IPS DF 4.7 (cell line): Measurements from ENCODE around the gene YARS1.

ENCODE experiments used
- DNase-seq: peaks from one replicate; pipeline ENCODE4 v3.0.0-alpha.2; 2013; ENCODE audit warnings: low spot score; ENCODE audit errors: extremely low read depth

The YARS1 gene

GRCh38 chr1:32765570-32766327, 51.4 kb downstream of the YARS1 start:
- no peak for DNase-seq

- no peak for DNase-seq
These were observed 52.2 kb downstream of the YARS1 start for GRCh38 chr1:32764826-32765569.

- DNase-seq: no peak
These were observed 53.9 kb downstream of the YARS1 start for GRCh38 chr1:32763221-32763620.

- no peak for DNase-seq
These were observed 55.2 kb downstream of the YARS1 start for GRCh38 chr1:32761936-32762335.

GRCh38 chr1:32761253-32761877, 55.8 kb downstream of the YARS1 start:
- DNase-seq: no peak

GRCh38 chr1:32759997-32760623, 57.0 kb downstream of the YARS1 start:
- DNase-seq: no peak

GRCh38 chr1:32759521-32759981, 57.6 kb downstream of the YARS1 start:
- DNase-seq: no peak

GRCh38 chr1:32758795-32759430, 58.2 kb downstream of the YARS1 start:
- DNase-seq: no peak

- no peak for DNase-seq
These were observed 58.9 kb downstream of the YARS1 start for GRCh38 chr1:32758177-32758794.

GRCh38 chr1:32757213-32757895, 59.8 kb downstream of the YARS1 start:
- DNase-seq: no peak

- DNase-seq: no peak
These were observed 61.4 kb downstream of the YARS1 start for GRCh38 chr1:32755810-32756159.

- no peak for DNase-seq
These were observed 61.9 kb downstream of the YARS1 start for GRCh38 chr1:32755098-32755809.

GRCh38 chr1:32754317-32755097, 62.7 kb downstream of the YARS1 start:
- DNase-seq: no peak

GRCh38 chr1:32753532-32754316, 63.4 kb downstream of the YARS1 start:
- no peak for DNase-seq

GRCh38 chr1:32749771-32750170, 67.4 kb downstream of the YARS1 start:
- DNase-seq: no peak

GRCh38 chr1:32749332-32749731, 67.8 kb downstream of the YARS1 start:
- no peak for DNase-seq

GRCh38 chr1:32748926-32749325, 68.2 kb downstream of the YARS1 start:
- DNase-seq: no peak

GRCh38 chr1:32748348-32748747, 68.8 kb downstream of the YARS1 start:
- no peak for DNase-seq
